HepG2 (cell line): ENCODE data around the gene CFAP221. TPM values are rescaled to one million over a fixed set of nuclear protein-coding genes. Genes with fewer than 3 reads are reported as not detected.

Experiments used
- ETV5 ChIP-seq: IDR thresholded peaks from 2 replicates; pipeline ENCODE4 v1.6.1; 2018; ENCODE audit warnings: missing biosample characterization, missing genetic modification reagents, inconsistent platforms, borderline replicate concordance
- GATAD1 ChIP-seq: IDR thresholded peaks from 2 replicates; pipeline ENCODE4 v1.6.1; 2016; ENCODE audit warnings: missing genetic modification reagents, missing compliant biosample characterization
- IRF2 ChIP-seq: IDR thresholded peaks from 2 replicates; pipeline ENCODE4 v1.6.1; 2018; ENCODE audit warnings: missing genetic modification reagents, missing compliant biosample characterization
- JUN ChIP-seq: sonication (generic); formaldehyde crosslinking; IDR thresholded peaks from 2 replicates; pipeline ENCODE4 v1.4.0; 2020; ENCODE audit warnings: mild to moderate bottlenecking, missing genetic modification reagents
- JUNB ChIP-seq: sonication (generic); formaldehyde crosslinking; IDR thresholded peaks from 2 replicates; pipeline ENCODE4 v1.8.0; 2022; ENCODE audit warnings: missing genetic modification reagents, mild to moderate bottlenecking, borderline replicate concordance
- KDM6A ChIP-seq: IDR thresholded peaks from 2 replicates; pipeline ENCODE4 v1.6.1; 2016; ENCODE audit warnings: low read depth
- NFKB2 ChIP-seq: sonication (generic); formaldehyde crosslinking; IDR thresholded peaks from 2 replicates; pipeline ENCODE4 v1.4.0; 2020; ENCODE audit warnings: missing genetic modification reagents, borderline replicate concordance
- NR1H2 ChIP-seq: sonication (generic); formaldehyde crosslinking; IDR thresholded peaks from 2 replicates; pipeline ENCODE4 v1.8.1; 2022; ENCODE audit warnings: low read depth, missing genetic modification reagents, borderline replicate concordance
- RXRB ChIP-seq: IDR thresholded peaks from 2 replicates; pipeline ENCODE4 v1.6.1; 2016; ENCODE audit warnings: borderline replicate concordance, missing genetic modification reagents, missing compliant biosample characterization
- SATB2 ChIP-seq: sonication (generic); formaldehyde crosslinking; IDR thresholded peaks from 2 replicates; pipeline ENCODE4 v1.5.0; 2020; ENCODE audit warnings: missing genetic modification reagents
- THAP11 ChIP-seq: IDR thresholded peaks from 2 replicates; pipeline ENCODE4 v1.6.1; 2016; ENCODE audit warnings: missing biosample characterization, missing genetic modification reagents
- U2AF1 ChIP-seq: fragments of 200-400 bp; formaldehyde crosslinking; optimal IDR thresholded peaks from 2 replicates; pipeline ENCODE3; 2017; ENCODE audit warnings: mild to moderate bottlenecking, low read depth, low read length
- ZBTB21 ChIP-seq: sonication (generic); formaldehyde crosslinking; IDR thresholded peaks from 2 replicates; pipeline ENCODE4 v1.4.0; 2020; ENCODE audit warnings: missing genetic modification reagents
- ZFP41 ChIP-seq: sonication (generic); formaldehyde crosslinking; IDR thresholded peaks from 2 replicates; pipeline ENCODE4 v1.4.0; 2020; ENCODE audit warnings: mild to moderate bottlenecking, missing genetic modification reagents, borderline replicate concordance
- ZNF121 ChIP-seq: sonication (generic); formaldehyde crosslinking; IDR thresholded peaks from 2 replicates; pipeline ENCODE4 v1.5.0; 2020; ENCODE audit warnings: mild to moderate bottlenecking, missing genetic modification reagents
- polyA plus RNA-seq, 8 experiments: library from polyadenylated mRNA; depleted of rRNA in 3 of 8; stranded (reverse) in 7 of 8; unstranded in 1 of 8; fragments of >200 nt; fragmentation: Illumina TruSeq in 4 of 8; extraction: Trizol in 4 of 8; gene quantifications; 2 replicates each; pipeline versions ENCODE4 v1.2.1 to v1.2.3, GENCODE V29; 2011 to 2016; ENCODE audit warnings: low read depth in 4 of 8, missing spikeins in 1 of 8, mixed read lengths in 1 of 8; ENCODE audit not compliant: insufficient read depth in 1 of 8
- total RNA-seq, 5 experiments: library from RNA; depleted of rRNA; stranded (reverse); fragments of >200 nt; fragmentation: Illumina TruSeq; extraction: Trizol; gene quantifications; 2 replicates each; pipeline ENCODE4 v1.2.3, GENCODE V29; 2016; ENCODE audit warnings: low read depth in 1 of 5
- TF ChIP-seq, protein P1 (sequence below): sonication (generic); formaldehyde crosslinking; IDR thresholded peaks from 2 replicates; pipeline ENCODE4; 2020; ENCODE audit warnings: missing genetic modification reagents, mild to moderate bottlenecking, borderline replicate concordance
- TF ChIP-seq, protein P2 (sequence below): sonication (generic); formaldehyde crosslinking; IDR thresholded peaks from 2 replicates; pipeline ENCODE4 v1.4.0; 2020; ENCODE audit warnings: missing genetic modification reagents
- TF ChIP-seq, protein P3 (sequence below): sonication (generic); formaldehyde crosslinking; IDR thresholded peaks from 2 replicates; pipeline ENCODE4 v1.9.0; 2022; ENCODE audit warnings: missing genetic modification reagents, mild to moderate bottlenecking, borderline replicate concordance

CFAP221 gene
- total and polyA plus RNA-seq, 2 of the 13 experiments (the other 11 are each of a cell fraction or from before 2014, with no cell fraction given): not detected

DNA sequence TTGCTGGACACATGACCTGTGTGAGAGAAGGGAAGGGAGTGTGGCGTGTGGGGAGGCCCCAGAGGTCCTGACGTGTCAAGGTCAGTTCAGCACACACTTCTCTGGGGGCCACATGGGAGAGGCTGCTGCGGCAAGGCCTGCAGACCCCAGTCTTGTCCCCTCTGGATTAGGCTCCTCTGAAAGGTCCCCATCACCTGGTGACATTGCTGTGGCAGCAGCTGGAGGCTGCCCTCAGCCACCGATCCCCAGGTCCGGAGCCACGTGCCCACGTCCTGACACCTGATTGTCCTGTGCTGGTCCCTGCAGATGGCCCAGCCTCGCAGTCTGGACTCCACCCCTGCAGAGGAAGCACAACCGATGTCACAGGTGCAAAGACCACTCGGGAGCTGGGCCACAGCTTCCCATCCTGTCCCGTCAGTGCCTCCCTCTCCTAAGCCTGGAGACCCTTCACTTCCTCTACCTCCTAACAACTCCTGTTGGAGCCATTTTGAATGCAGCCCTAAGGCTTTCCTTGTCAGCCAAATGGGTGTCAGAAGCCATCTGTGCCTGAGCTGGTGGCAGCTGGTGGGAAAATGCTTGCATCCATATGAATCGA lies 147.5 kb downstream of the CFAP221 start (continued):
- TF ChIP-seq GATAD1 (CRISPR knock-in tag) (0 out of 2 replicates have a peak, but pooled peaks have one; percentile 38), KDM6A (CRISPR knock-in tag) (no peak), ZFP41 (CRISPR knock-in tag) (no peak), NFKB2 (no peak), IRF2 (CRISPR knock-in tag) (0 out of 2 replicates have a peak, but pooled peaks have one; percentile 13), U2AF1 (no peak), JUN (CRISPR knock-in tag) (no peak), RXRB (CRISPR knock-in tag) (peak; percentile 39; the same call in 1 of the 2 replicates), THAP11 (0 out of 2 replicates have a peak, but pooled peaks have one; percentile 33), ZNF121 (no peak), ZBTB21 (CRISPR knock-in tag) (no peak), NR1H2 (CRISPR knock-in tag) (no peak), JUNB (CRISPR knock-in tag) (no peak), SATB2 (CRISPR knock-in tag) (no peak), ETV5 (CRISPR knock-in tag) (0 out of 2 replicates have a peak, but pooled peaks have one; percentile 12)
- TF ChIP-seq, protein P1, sequence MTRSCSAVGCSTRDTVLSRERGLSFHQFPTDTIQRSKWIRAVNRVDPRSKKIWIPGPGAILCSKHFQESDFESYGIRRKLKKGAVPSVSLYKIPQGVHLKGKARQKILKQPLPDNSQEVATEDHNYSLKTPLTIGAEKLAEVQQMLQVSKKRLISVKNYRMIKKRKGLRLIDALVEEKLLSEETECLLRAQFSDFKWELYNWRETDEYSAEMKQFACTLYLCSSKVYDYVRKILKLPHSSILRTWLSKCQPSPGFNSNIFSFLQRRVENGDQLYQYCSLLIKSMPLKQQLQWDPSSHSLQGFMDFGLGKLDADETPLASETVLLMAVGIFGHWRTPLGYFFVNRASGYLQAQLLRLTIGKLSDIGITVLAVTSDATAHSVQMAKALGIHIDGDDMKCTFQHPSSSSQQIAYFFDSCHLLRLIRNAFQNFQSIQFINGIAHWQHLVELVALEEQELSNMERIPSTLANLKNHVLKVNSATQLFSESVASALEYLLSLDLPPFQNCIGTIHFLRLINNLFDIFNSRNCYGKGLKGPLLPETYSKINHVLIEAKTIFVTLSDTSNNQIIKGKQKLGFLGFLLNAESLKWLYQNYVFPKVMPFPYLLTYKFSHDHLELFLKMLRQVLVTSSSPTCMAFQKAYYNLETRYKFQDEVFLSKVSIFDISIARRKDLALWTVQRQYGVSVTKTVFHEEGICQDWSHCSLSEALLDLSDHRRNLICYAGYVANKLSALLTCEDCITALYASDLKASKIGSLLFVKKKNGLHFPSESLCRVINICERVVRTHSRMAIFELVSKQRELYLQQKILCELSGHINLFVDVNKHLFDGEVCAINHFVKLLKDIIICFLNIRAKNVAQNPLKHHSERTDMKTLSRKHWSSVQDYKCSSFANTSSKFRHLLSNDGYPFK: peak; percentile 67; the same call in 1 of the 2 replicates
- TF ChIP-seq, protein P2, sequence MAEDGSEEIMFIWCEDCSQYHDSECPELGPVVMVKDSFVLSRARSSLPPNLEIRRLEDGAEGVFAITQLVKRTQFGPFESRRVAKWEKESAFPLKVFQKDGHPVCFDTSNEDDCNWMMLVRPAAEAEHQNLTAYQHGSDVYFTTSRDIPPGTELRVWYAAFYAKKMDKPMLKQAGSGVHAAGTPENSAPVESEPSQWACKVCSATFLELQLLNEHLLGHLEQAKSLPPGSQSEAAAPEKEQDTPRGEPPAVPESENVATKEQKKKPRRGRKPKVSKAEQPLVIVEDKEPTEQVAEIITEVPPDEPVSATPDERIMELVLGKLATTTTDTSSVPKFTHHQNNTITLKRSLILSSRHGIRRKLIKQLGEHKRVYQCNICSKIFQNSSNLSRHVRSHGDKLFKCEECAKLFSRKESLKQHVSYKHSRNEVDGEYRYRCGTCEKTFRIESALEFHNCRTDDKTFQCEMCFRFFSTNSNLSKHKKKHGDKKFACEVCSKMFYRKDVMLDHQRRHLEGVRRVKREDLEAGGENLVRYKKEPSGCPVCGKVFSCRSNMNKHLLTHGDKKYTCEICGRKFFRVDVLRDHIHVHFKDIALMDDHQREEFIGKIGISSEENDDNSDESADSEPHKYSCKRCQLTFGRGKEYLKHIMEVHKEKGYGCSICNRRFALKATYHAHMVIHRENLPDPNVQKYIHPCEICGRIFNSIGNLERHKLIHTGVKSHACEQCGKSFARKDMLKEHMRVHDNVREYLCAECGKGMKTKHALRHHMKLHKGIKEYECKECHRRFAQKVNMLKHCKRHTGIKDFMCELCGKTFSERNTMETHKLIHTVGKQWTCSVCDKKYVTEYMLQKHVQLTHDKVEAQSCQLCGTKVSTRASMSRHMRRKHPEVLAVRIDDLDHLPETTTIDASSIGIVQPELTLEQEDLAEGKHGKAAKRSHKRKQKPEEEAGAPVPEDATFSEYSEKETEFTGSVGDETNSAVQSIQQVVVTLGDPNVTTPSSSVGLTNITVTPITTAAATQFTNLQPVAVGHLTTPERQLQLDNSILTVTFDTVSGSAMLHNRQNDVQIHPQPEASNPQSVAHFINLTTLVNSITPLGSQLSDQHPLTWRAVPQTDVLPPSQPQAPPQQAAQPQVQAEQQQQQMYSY: no peak
- TF ChIP-seq, protein P3, sequence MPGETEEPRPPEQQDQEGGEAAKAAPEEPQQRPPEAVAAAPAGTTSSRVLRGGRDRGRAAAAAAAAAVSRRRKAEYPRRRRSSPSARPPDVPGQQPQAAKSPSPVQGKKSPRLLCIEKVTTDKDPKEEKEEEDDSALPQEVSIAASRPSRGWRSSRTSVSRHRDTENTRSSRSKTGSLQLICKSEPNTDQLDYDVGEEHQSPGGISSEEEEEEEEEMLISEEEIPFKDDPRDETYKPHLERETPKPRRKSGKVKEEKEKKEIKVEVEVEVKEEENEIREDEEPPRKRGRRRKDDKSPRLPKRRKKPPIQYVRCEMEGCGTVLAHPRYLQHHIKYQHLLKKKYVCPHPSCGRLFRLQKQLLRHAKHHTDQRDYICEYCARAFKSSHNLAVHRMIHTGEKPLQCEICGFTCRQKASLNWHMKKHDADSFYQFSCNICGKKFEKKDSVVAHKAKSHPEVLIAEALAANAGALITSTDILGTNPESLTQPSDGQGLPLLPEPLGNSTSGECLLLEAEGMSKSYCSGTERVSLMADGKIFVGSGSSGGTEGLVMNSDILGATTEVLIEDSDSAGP (CRISPR knock-in tag): peak; percentile 49; the same call in 1 of the 2 replicates
